ENCODE data around the gene ANO1. TPM values are rescaled to one million over a fixed set of nuclear protein-coding genes. Genes with fewer than 3 reads are reported as not detected.

ANO1 gene
- polyA plus RNA-seq, 2 of the 4 experiments (the other 2 are of a cell fraction) = 0.27 to 0.44 TPM

- DNase-seq (ENCODE audit: low read depth in 1 of 2, low spot score in 1 of 2) = no peak
- no peak for TF ChIP-seq HOXA7 (CRISPR knock-in tag; IDR thresholded peaks at IDR 0.05)
- TF ChIP-seq, protein P1, sequence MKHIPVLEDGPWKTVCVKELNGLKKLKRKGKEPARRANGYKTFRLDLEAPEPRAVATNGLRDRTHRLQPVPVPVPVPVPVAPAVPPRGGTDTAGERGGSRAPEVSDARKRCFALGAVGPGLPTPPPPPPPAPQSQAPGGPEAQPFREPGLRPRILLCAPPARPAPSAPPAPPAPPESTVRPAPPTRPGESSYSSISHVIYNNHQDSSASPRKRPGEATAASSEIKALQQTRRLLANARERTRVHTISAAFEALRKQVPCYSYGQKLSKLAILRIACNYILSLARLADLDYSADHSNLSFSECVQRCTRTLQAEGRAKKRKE (CRISPR knock-in tag; IDR thresholded peaks at IDR 0.05; ENCODE audit: low read depth) = no peak
- TF ChIP-seq, protein P2, sequence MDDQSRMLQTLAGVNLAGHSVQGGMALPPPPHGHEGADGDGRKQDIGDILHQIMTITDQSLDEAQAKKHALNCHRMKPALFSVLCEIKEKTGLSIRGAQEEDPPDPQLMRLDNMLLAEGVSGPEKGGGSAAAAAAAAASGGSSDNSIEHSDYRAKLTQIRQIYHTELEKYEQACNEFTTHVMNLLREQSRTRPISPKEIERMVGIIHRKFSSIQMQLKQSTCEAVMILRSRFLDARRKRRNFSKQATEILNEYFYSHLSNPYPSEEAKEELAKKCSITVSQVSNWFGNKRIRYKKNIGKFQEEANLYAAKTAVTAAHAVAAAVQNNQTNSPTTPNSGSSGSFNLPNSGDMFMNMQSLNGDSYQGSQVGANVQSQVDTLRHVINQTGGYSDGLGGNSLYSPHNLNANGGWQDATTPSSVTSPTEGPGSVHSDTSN (IDR thresholded peaks at IDR 0.05) = no peak
- TF ChIP-seq, protein P3, sequence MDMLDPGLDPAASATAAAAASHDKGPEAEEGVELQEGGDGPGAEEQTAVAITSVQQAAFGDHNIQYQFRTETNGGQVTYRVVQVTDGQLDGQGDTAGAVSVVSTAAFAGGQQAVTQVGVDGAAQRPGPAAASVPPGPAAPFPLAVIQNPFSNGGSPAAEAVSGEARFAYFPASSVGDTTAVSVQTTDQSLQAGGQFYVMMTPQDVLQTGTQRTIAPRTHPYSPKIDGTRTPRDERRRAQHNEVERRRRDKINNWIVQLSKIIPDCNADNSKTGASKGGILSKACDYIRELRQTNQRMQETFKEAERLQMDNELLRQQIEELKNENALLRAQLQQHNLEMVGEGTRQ (IDR thresholded peaks at IDR 0.05) = no peak
- TF ChIP-seq KDM1A (IDR thresholded peaks at IDR 0.05; ENCODE audit: low read depth) = no peak
- TF ChIP-seq HDAC2 (IDR thresholded peaks at IDR 0.05) = no peak
- TF ChIP-seq CHD2 (IDR thresholded peaks at IDR 0.05; ENCODE audit: low read length, partially characterized antibody) = no peak
- no peak for TF ChIP-seq POLR2A (IDR thresholded peaks at IDR 0.05; ENCODE audit: low read length)
- TF ChIP-seq REST (IDR thresholded peaks at IDR 0.05) = no peak
- no peak for TF ChIP-seq CHD4 (IDR thresholded peaks at IDR 0.05; ENCODE audit: borderline replicate concordance)
- no peak for TF ChIP-seq ZC3H11A (IDR thresholded peaks at IDR 0.05)
- TF ChIP-seq TFCP2L1 (CRISPR knock-in tag; IDR thresholded peaks at IDR 0.05) = no peak
- no peak for TF ChIP-seq ZFP36 (IDR thresholded peaks at IDR 0.05; ENCODE audit: borderline replicate concordance, partially characterized antibody)
- TF ChIP-seq PHF8 (IDR thresholded peaks at IDR 0.05; ENCODE audit: borderline replicate concordance, low read depth) = no peak
- no peak for TF ChIP-seq NPAS2 (CRISPR knock-in tag; IDR thresholded peaks at IDR 0.05; ENCODE audit: borderline replicate concordance)
- no peak for TF ChIP-seq GATA3 (IDR thresholded peaks at IDR 0.05; ENCODE audit: borderline replicate concordance)
- no peak for TF ChIP-seq RCOR1 (IDR thresholded peaks at IDR 0.05; ENCODE audit: low read depth, low read length)
- TF ChIP-seq MAFK (IDR thresholded peaks at IDR 0.05; ENCODE audit: partially characterized antibody) = no peak
- Histone ChIP-seq H3K4me2 (no peak overlapping the region), H3K4me1 (no peaks in the 10 kb centered on the region), H3K4me3 (no peak overlapping the region), H3K27ac (no peak overlapping the region), H3K9me3 (peaks cover 6% of the 10 kb centered on the region; the same call in 1 of the 3 replicates)
- WGBS (ENCODE audit: missing lambda C conversion rate) = 84% methylated on average over 7 of the region's 9 CpGs
- CTCF ChIA-PET = interaction anchor here (1.5 kb wide), 1 partner anchor 15 kb away, joined by 4 read pairs; no protein-coding TSS in a partner anchor
- ATAC-seq = no peak
- POLR2A ChIA-PET = no interaction called here
- no peak for FAIRE-seq
These were observed 48.2 kb upstream of the ANO1 start for GRCh38 chr11:70029861-70030380.

- ATAC-seq = no peak
- CTCF ChIA-PET = interaction anchor here (1.5 kb wide), 1 partner anchor 15 kb away, joined by 4 read pairs; no protein-coding TSS in a partner anchor
- WGBS (ENCODE audit: missing lambda C conversion rate) = 90% methylated on average over 7 of the region's 7 CpGs
- H3K4me2 ChIP-seq = no peak overlapping the region
- FAIRE-seq = no peak
- H3K27ac ChIP-seq = no peak overlapping the region
- no peak for TF ChIP-seq MAX (IDR thresholded peaks at IDR 0.05)
- TF ChIP-seq CHD2 (IDR thresholded peaks at IDR 0.05; ENCODE audit: low read length, partially characterized antibody) = no peak
- TF ChIP-seq RNF2 (IDR thresholded peaks at IDR 0.05; ENCODE audit: borderline replicate concordance, low read depth) = no peak
- no peak for TF ChIP-seq ZNF302 (CRISPR knock-in tag; IDR thresholded peaks at IDR 0.05)
- TF ChIP-seq HDAC2 (IDR thresholded peaks at IDR 0.05) = no peak
- TF ChIP-seq, protein P1 (CRISPR knock-in tag; IDR thresholded peaks at IDR 0.05; ENCODE audit: low read depth) = no peak
- no peaks in the 10 kb centered on the region for H3K4me1 ChIP-seq
- DNase-seq (ENCODE audit: low read depth in 1 of 2, low spot score in 1 of 2) = no peak
- peaks cover under 1% of the 10 kb centered on the region; the same call in 1 of the 3 replicates for H3K9me3 ChIP-seq
- no peak overlapping the region for H3K4me3 ChIP-seq
- POLR2A ChIA-PET = no interaction called here
These were observed 47.7 kb upstream of the ANO1 start for GRCh38 chr11:70030412-70030811.

Data from A549 (cell line).